Prostate gland (tissue), 2 donors: ENCODE measurements around the gene ASPG. TPM values are rescaled to one million over a fixed set of nuclear protein-coding genes. Genes with fewer than 3 reads are reported as not detected.

Source experiments
- DNase-seq: peaks from one replicate; pipeline ENCODE4 v3.0.0-alpha.2; 2019; ENCODE audit warnings: low spot score
- H3K27ac ChIP-seq, 2 donors: fragments of 200-600 bp; sonication (generic); 2 replicates each; pipeline ENCODE4 v1.5.1; 2017 to 2019
- H3K27me3 ChIP-seq: fragments of 200-600 bp; sonication (generic); replicated peaks from 2 replicates; pipeline ENCODE4 v1.5.1; 2019; ENCODE audit not compliant: insufficient read depth
- H3K36me3 ChIP-seq, 2 donors: fragments of 200-600 bp; sonication (generic); 1 replicate in 1 of 2; 2 replicates in 1 of 2; pipeline versions ENCODE4 v1.5.1 to v1.8.1; 2017 to 2019
- H3K4me1 ChIP-seq: fragments of 200-600 bp; sonication (generic); replicated peaks from 2 replicates; pipeline ENCODE4 v1.5.1; 2019
- H3K4me3 ChIP-seq, 2 donors: fragments of 200-600 bp; sonication (generic); 2 replicates each; pipeline ENCODE4 v1.5.1; 2017 to 2019
- H3K9me3 ChIP-seq: fragments of 200-600 bp; sonication (generic); 2 replicates; pipeline ENCODE4 v1.5.1; 2017
- CTCF ChIP-seq, 4 experiments: fragments of 200-600 bp in 2 of 4; fragments of 450-650 bp in 2 of 4; sonication (generic) in 2 of 4; IDR thresholded peaks; 1 replicate in 3 of 4; 2 replicates in 1 of 4; pipeline ENCODE4 v1.5.1; 2016 to 2019; ENCODE audit warnings: antibody characterized with exemption in 4 of 4, mild to moderate bottlenecking in 2 of 4, moderate library complexity in 2 of 4
- POLR2A ChIP-seq: fragments of 450-650 bp; IDR thresholded peaks from one replicate; pipeline ENCODE4 v1.6.1; 2016; ENCODE audit warnings: antibody characterized with exemption, mild to moderate bottlenecking
- POLR2AphosphoS5 ChIP-seq: sonication (generic); formaldehyde crosslinking; IDR thresholded peaks from one replicate; pipeline ENCODE4 v1.6.1; 2017; ENCODE audit warnings: antibody characterized with exemption
- WGBS: methylation state at CpG from one replicate; pipeline ENCODE4 v1.1.5; 2018; 5-methylcytosine and 5-hydroxymethylcytosine counted together
- intact Hi-C: fragments of 100-400 bp; cut with DNase I; formaldehyde crosslinking; loops from one replicate; pipeline ENCODE4 v1.14.2; 2022
- total RNA-seq, 2 donors: library from RNA; depleted of rRNA; stranded (reverse); fragments of >200 nt; gene quantifications; one replicate each; pipeline ENCODE4 v1.1.0, GENCODE V29; 2016

The ASPG gene
- total RNA-seq, 2 donors from 2014 or later, result 2.3 TPM; not detected in 1

- no peaks in the 10 kb centered on the region for H3K36me3 ChIP-seq
Observed at GRCh38 chr14:104132981-104133380, 47.5 kb downstream of the ASPG start.

GRCh38 chr14:104133496-104133895, 48.0 kb downstream of the ASPG start:
- no peaks in the 10 kb centered on the region for H3K36me3 ChIP-seq
- H3K9me3 ChIP-seq, result no peaks in the 10 kb centered on the region
- 79% methylated on average over 9 of the region's 9 CpGs for WGBS
- intact Hi-C loops, result loop anchor here (10.0 kb wide), 1 partner anchor 241 kb away; no protein-coding TSS in a partner anchor
- H3K4me1 ChIP-seq, result peaks cover 4% of the 10 kb centered on the region
- no peak overlapping the region for H3K4me3 ChIP-seq
- H3K27ac ChIP-seq, result no peak overlapping the region
- no peak for DNase-seq
- H3K27me3 ChIP-seq, result peaks cover 27% of the 10 kb centered on the region
- TF ChIP-seq POLR2A, result no peak

More at GRCh38 chr14:104132981-104133380, 47.5 kb downstream of the ASPG start:
- no peak overlapping the region for H3K27ac ChIP-seq
- H3K4me1 ChIP-seq, result peaks cover 4% of the 10 kb centered on the region
- H3K27me3 ChIP-seq, result peaks cover 23% of the 10 kb centered on the region
- TF ChIP-seq POLR2A, result no peak
- H3K4me3 ChIP-seq, result no peak overlapping the region
- intact Hi-C loops, result loop anchor here (10.0 kb wide), 1 partner anchor 242 kb away; no protein-coding TSS in a partner anchor
- 26% methylated on average over 7 of the region's 7 CpGs for WGBS
- no peaks in the 10 kb centered on the region for H3K9me3 ChIP-seq
- DNase-seq, result no peak

GRCh38 chr14:104134061-104134965, 48.8 kb downstream of the ASPG start:
- TF ChIP-seq CTCF (IDR thresholded peaks at IDR 0.05), result no peak
- TF ChIP-seq POLR2A, result no peak
- no peak for TF ChIP-seq POLR2AphosphoS5
- no peak overlapping the region for H3K4me3 ChIP-seq
- peaks cover 4% of the 10 kb centered on the region for H3K4me1 ChIP-seq
- intact Hi-C loops, result loop anchor here (10.0 kb wide), 1 partner anchor 240 kb away; no protein-coding TSS in a partner anchor
- DNase-seq, result no peak
- H3K27me3 ChIP-seq, result peaks cover 27% of the 10 kb centered on the region
- no peak overlapping the region for H3K27ac ChIP-seq
- no peaks in the 10 kb centered on the region for H3K36me3 ChIP-seq
- H3K9me3 ChIP-seq, result no peaks in the 10 kb centered on the region
- WGBS, result 36% methylated on average over 31 of the region's 31 CpGs

GRCh38 chr14:104135121-104135903, 49.8 kb downstream of the ASPG start:
- Histone ChIP-seq H3K27me3 (peaks cover 27% of the 10 kb centered on the region), H3K27ac (no peak overlapping the region), H3K4me1 (peaks cover 4% of the 10 kb centered on the region), H3K9me3 (no peaks in the 10 kb centered on the region), H3K4me3 (no peak overlapping the region), H3K36me3 (no peaks in the 10 kb centered on the region)
- TF ChIP-seq POLR2AphosphoS5 (no peak), POLR2A (no peak), CTCF (IDR thresholded peaks at IDR 0.05) (no peak)
- 4% methylated on average over 47 of the region's 47 CpGs for WGBS
- intact Hi-C loops, result loop anchor here (5.0 to 10.0 kb wide), 2 partner anchors 239 to 502 kb away; no protein-coding TSS in a partner anchor
- DNase-seq, result no peak

GRCh38 chr14:104135904-104136471, 50.5 kb downstream of the ASPG start:
- H3K4me3 ChIP-seq, result no peak overlapping the region
- 2% methylated on average over 46 of the region's 78 CpGs for WGBS
- no peak for DNase-seq
- H3K27ac ChIP-seq, result no peak overlapping the region
- H3K36me3 ChIP-seq, result no peaks in the 10 kb centered on the region
- intact Hi-C loops, result loop anchor here (5.0 to 10.0 kb wide), 2 partner anchors 239 to 501 kb away; no protein-coding TSS in a partner anchor
- H3K27me3 ChIP-seq, result peaks cover 27% of the 10 kb centered on the region
- TF ChIP-seq POLR2A (no peak), POLR2AphosphoS5 (no peak), CTCF (IDR thresholded peaks at IDR 0.05) (no peak)
- H3K4me1 ChIP-seq, result peaks cover 4% of the 10 kb centered on the region
- no peaks in the 10 kb centered on the region for H3K9me3 ChIP-seq
